ENCODE data around the gene TSPAN4. TPM values are rescaled to one million over a fixed set of nuclear protein-coding genes. Genes with fewer than 3 reads are reported as not detected.

Gene TSPAN4
- total and polyA plus RNA-seq, 9 of the 15 experiments (the other 6 are each of a cell fraction or from before 2014, with no cell fraction given): 0.07 to 31.0 (median 15.7) TPM

- no peak for TF ChIP-seq IRF9 (tag; IDR thresholded peaks at IDR 0.05)
- TF ChIP-seq POLR2AphosphoS5 (IDR thresholded peaks at IDR 0.05; ENCODE audit: control insufficient read depth, insufficient read depth, low read depth, low read length): no peak
- no peak for TF ChIP-seq ARNT (IDR thresholded peaks at IDR 0.05)
- TF ChIP-seq ARID2 (IDR thresholded peaks at IDR 0.05): no peak
- no peak for TF ChIP-seq EP300 (IDR thresholded peaks at IDR 0.05; ENCODE audit: low read length)
- TF ChIP-seq CGGBP1 (CRISPR knock-in tag; IDR thresholded peaks at IDR 0.05): no peak
- no peak for TF ChIP-seq GATA2 (CRISPR knock-in tag; IDR thresholded peaks at IDR 0.05)
- no peak for TF ChIP-seq SIRT6 (IDR thresholded peaks at IDR 0.05; ENCODE audit: low read depth, low read length)
- TF ChIP-seq ZNF609 (CRISPR knock-in tag; IDR thresholded peaks at IDR 0.05; ENCODE audit: borderline replicate concordance): no peak
- TF ChIP-seq ZBTB1 (CRISPR knock-in tag; IDR thresholded peaks at IDR 0.05; ENCODE audit: borderline replicate concordance, low read depth): no peak
- TF ChIP-seq MCM5 (IDR thresholded peaks at IDR 0.05; ENCODE audit: low read depth): no peak
- TF ChIP-seq ILF3 (IDR thresholded peaks at IDR 0.05; ENCODE audit: borderline replicate concordance): no peak
- TF ChIP-seq MIER1 (IDR thresholded peaks at IDR 0.05; ENCODE audit: low read depth): no peak
- no peak for TF ChIP-seq ELK3 (CRISPR knock-in tag; IDR thresholded peaks at IDR 0.05)
- no peak for TF ChIP-seq PTRF (tag; IDR thresholded peaks at IDR 0.05)
- no peak for TF ChIP-seq HMGXB4 (CRISPR knock-in tag; IDR thresholded peaks at IDR 0.05)
- no peak for TF ChIP-seq MLX (CRISPR knock-in tag; conservative IDR thresholded peaks at IDR 0.05)
- TF ChIP-seq MCM2 (IDR thresholded peaks at IDR 0.05; ENCODE audit: low read depth): no peak
Observed at GRCh38 chr11:827146-827896, 15.3 kb upstream of the TSPAN4 start (continued).

All from K562 (cell line).